K562 (cell line): ENCODE results near the gene HINT3. TPM values are rescaled to one million over a fixed set of nuclear protein-coding genes. Genes with fewer than 3 reads are reported as not detected.

ENCODE experiments used
- AFF1 ChIP-seq, 2 experiments: fragments of 450-650 bp; IDR thresholded peaks; 2 replicates each; pipeline ENCODE4 v1.6.1; 2018; ENCODE audit warnings: mild to moderate bottlenecking in 2 of 2, low read depth in 1 of 2; ENCODE audit not compliant: partially characterized antibody in 2 of 2
- ARID1B ChIP-seq: fragments of 450-650 bp; IDR thresholded peaks from 2 replicates; pipeline ENCODE4 v1.6.1; 2016; ENCODE audit warnings: antibody characterized with exemption, mild to moderate bottlenecking, inconsistent platforms
- PREB ChIP-seq: sonication (generic); formaldehyde crosslinking; IDR thresholded peaks from 2 replicates; pipeline ENCODE4 v1.8.1; 2023; ENCODE audit warnings: mild to moderate bottlenecking, missing genetic modification reagents
- polyA plus RNA-seq, 8 experiments: library from polyadenylated mRNA; depleted of rRNA in 4 of 8; stranded (reverse) in 5 of 8; unstranded in 3 of 8; fragments of >200 nt; fragmentation: Nextera tagmentation in 2 of 8; fragmentation: Illumina TruSeq in 1 of 8; extraction: Ambion mirVana in 2 of 8; extraction: Trizol in 1 of 8; gene quantifications; 2 replicates each; pipeline versions ENCODE4 v1.2.1 to v1.2.3, GENCODE V29; 2011 to 2014; ENCODE audit warnings: inconsistent platforms in 1 of 8, missing spikeins in 1 of 8
- total RNA-seq, 7 experiments: library from RNA; depleted of rRNA in 6 of 7; stranded (reverse); fragments of >200 nt in 6 of 7; fragmentation: Illumina TruSeq in 2 of 7; extraction: Trizol in 2 of 7; gene quantifications; 2 replicates each; pipeline versions ENCODE4 v1.2.1 to v1.2.3, GENCODE V29; 2011 to 2021; ENCODE audit warnings: low replicate concordance in 1 of 7

Gene HINT3
- total and polyA plus RNA-seq, 9 of the 15 experiments (the other 6 are each of a cell fraction or from before 2014, with no cell fraction given): 1.4 to 16.6 (median 10.8) TPM

GRCh38 chr6:125922322-125922860, 34.2 kb upstream of the HINT3 start (continued):
- TF ChIP-seq AFF1 (IDR thresholded peaks at IDR 0.05; ENCODE audit: low read depth in 1 of 2, partially characterized antibody in 2 of 2) (no peak), PREB (CRISPR knock-in tag) (no peak), ARID1B (no peak)
